ENCODE data around the gene C5orf46.

GRCh38 chr5:147892696-147893296 is 13.5 kb downstream of the C5orf46 start:
- TF ChIP-seq CTCF (IDR thresholded peaks at IDR 0.05 in 2 of 3, conservative IDR thresholded peaks at IDR 0.05 in 1 of 3; ENCODE audit: insufficient read depth in 2 of 3, low read depth in 1 of 3, low read length in 3 of 3) = no peak
- no peak for TF ChIP-seq ZNF639 (CRISPR knock-in tag; conservative IDR thresholded peaks at IDR 0.05 in 1 of 2, IDR thresholded peaks at IDR 0.05 in 1 of 2)
- TF ChIP-seq ZC3H4 (CRISPR knock-in tag; IDR thresholded peaks at IDR 0.05; ENCODE audit: borderline replicate concordance) = no peak
- no peak for TF ChIP-seq TEAD2 (tag; IDR thresholded peaks at IDR 0.05)
- no peak for TF ChIP-seq HEY1 (CRISPR knock-in tag; IDR thresholded peaks at IDR 0.05; ENCODE audit: borderline replicate concordance)
- TF ChIP-seq HINFP (tag; conservative IDR thresholded peaks at IDR 0.05; ENCODE audit: low read depth) = no peak
- no peak for TF ChIP-seq POLR2AphosphoS5 (IDR thresholded peaks at IDR 0.05; ENCODE audit: control insufficient read depth, insufficient read depth, low read depth, low read length)
- no peak for TF ChIP-seq ZFP36 (IDR thresholded peaks at IDR 0.05; ENCODE audit: low read depth, low read length, partially characterized antibody)
- TF ChIP-seq CBX5 (IDR thresholded peaks at IDR 0.05; ENCODE audit: borderline replicate concordance, low read depth) = no peak
